Caco-2 (cell line): ENCODE results near the gene NPY4R2. TPM values are rescaled to one million over a fixed set of nuclear protein-coding genes. Genes with fewer than 3 reads are reported as not detected.
"Not testable (repeated sequence)": the region's sequence is repeated elsewhere in the genome, so short reads cannot be mapped to it uniquely, and the experiment has no call there.

ENCODE experiments used
- BruUV-seq: library from RNA; stranded (reverse); fragments of 400-500 nt; replicated peaks from 2 replicates; lab custom pipeline; 2021; lab: Mats Ljungman, UMichigan
- CTCF ChIA-PET: fragments of 300-600 bp; sonication (Branson Sonifier 250); formaldehyde crosslinking; loops from one replicate; lab custom pipeline; 2022; ENCODE audit warnings: antibody characterized with exemption; lab: Charles Lee
- POLR2A ChIA-PET: fragments of 300-600 bp; sonication (Branson Sonifier 250); formaldehyde crosslinking; loops from one replicate; lab custom pipeline; 2022; ENCODE audit warnings: antibody characterized with exemption; lab: Charles Lee
- DNase-seq, 2 experiments: peaks; one replicate each; pipeline versions ENCODE4 v3.0.0 to v3.0.0-alpha.2; 2020 to 2022
- H3K27me3 ChIP-seq: replicated peaks from 2 replicates; pipeline ENCODE4 v1.6.0; 2011; ENCODE audit warnings: low read length; ENCODE audit not compliant: control insufficient read depth, insufficient read depth
- H3K36me3 ChIP-seq: 2 replicates; pipeline ENCODE4 v1.5.1; 2011; ENCODE audit warnings: low read length; ENCODE audit not compliant: control insufficient read depth, insufficient read depth
- H3K4me1 ChIP-seq: fragments of 250-450 bp; sonication (Bioruptor Pico); 2 replicates; pipeline ENCODE4 v1.5.1; 2020; ENCODE audit warnings: mild to moderate bottlenecking
- H3K4me3 ChIP-seq: 2 replicates; pipeline ENCODE4 v1.5.1; 2011; ENCODE audit warnings: low read depth, mild to moderate bottlenecking, control low read depth, low read length
- H3K9me3 ChIP-seq: fragments of 250-450 bp; sonication (Bioruptor Pico); 2 replicates; pipeline ENCODE4 v1.5.1; 2020; ENCODE audit warnings: mild to moderate bottlenecking, moderate library complexity
- H3K27ac Mint-ChIP-seq: one replicate; pipeline ENCODE4 v1.8.0; 2022; ENCODE audit warnings: mixed read lengths; ENCODE audit not compliant: unreplicated experiment
- H3K27me3 Mint-ChIP-seq: one replicate; pipeline ENCODE4 v1.8.0; 2022; ENCODE audit warnings: mixed read lengths; ENCODE audit not compliant: insufficient read depth, unreplicated experiment
- H3K36me3 Mint-ChIP-seq: one replicate; pipeline ENCODE4 v1.8.0; 2022; ENCODE audit warnings: mild to moderate bottlenecking, mixed read lengths; ENCODE audit not compliant: insufficient read depth, unreplicated experiment
- H3K4me1 Mint-ChIP-seq: one replicate; pipeline ENCODE4 v1.8.0; 2022; ENCODE audit warnings: low read depth, mixed read lengths; ENCODE audit not compliant: unreplicated experiment
- H3K4me3 Mint-ChIP-seq: one replicate; pipeline ENCODE4 v1.8.0; 2022; ENCODE audit warnings: mild to moderate bottlenecking, moderate library complexity, mixed read lengths; ENCODE audit not compliant: unreplicated experiment
- H3K9me3 Mint-ChIP-seq: one replicate; pipeline ENCODE4 v1.8.0; 2022; ENCODE audit warnings: mixed read lengths; ENCODE audit not compliant: unreplicated experiment
- intact Hi-C: fragments of 100-400 bp; cut with micrococcal nuclease; formaldehyde crosslinking; loops from one replicate; pipeline ENCODE4 v1.10.0; 2022; ENCODE audit not compliant: unreplicated experiment
- total RNA-seq: library from RNA; stranded (reverse); gene quantifications from 2 replicates; pipeline ENCODE4 v1.2.3, GENCODE V29; 2022

The NPY4R2 gene
- total RNA-seq, 1 experiment from 2014 or later: 0.41 TPM

GRCh38 chr10:47927147-47927916 lies 8.9 kb downstream of the NPY4R2 start:
- CTCF ChIA-PET, H3K36me3 Mint-ChIP-seq, H3K4me3 ChIP-seq, H3K27me3 Mint-ChIP-seq, DNase-seq, H3K36me3 ChIP-seq, H3K9me3 ChIP-seq, H3K9me3 Mint-ChIP-seq, POLR2A ChIA-PET, H3K27ac Mint-ChIP-seq, BruUV-seq, H3K27me3 ChIP-seq, H3K4me1 Mint-ChIP-seq, intact Hi-C loops, H3K4me3 Mint-ChIP-seq, H3K4me1 ChIP-seq: not testable (repeated sequence)

DNA sequence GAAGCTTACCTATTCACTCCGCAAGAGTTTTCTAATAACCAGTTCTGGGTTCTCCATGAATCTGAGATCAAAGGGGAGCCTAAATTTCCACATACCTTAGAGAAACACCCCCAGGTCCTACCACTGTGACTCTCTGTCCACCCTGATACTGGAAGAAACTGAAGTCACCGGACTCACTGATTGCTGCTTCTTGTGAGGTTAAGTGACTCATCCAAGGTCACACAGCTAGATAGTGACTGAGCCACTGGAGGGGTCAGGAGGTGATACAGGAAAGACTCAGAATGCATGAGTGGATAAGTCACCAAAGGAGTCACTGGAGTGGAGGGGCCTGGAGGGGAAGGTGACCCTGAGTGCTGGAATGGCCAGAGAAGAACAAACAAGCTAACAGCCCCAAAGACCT lies 9.8 kb downstream of the NPY4R2 start:
- H3K9me3 Mint-ChIP-seq, H3K27me3 Mint-ChIP-seq, BruUV-seq, intact Hi-C loops, H3K36me3 Mint-ChIP-seq, H3K9me3 ChIP-seq, H3K27ac Mint-ChIP-seq, H3K36me3 ChIP-seq, H3K4me3 ChIP-seq, DNase-seq, H3K4me1 ChIP-seq, H3K4me1 Mint-ChIP-seq, H3K4me3 Mint-ChIP-seq, CTCF ChIA-PET, H3K27me3 ChIP-seq, POLR2A ChIA-PET: not testable (repeated sequence)

DNA sequence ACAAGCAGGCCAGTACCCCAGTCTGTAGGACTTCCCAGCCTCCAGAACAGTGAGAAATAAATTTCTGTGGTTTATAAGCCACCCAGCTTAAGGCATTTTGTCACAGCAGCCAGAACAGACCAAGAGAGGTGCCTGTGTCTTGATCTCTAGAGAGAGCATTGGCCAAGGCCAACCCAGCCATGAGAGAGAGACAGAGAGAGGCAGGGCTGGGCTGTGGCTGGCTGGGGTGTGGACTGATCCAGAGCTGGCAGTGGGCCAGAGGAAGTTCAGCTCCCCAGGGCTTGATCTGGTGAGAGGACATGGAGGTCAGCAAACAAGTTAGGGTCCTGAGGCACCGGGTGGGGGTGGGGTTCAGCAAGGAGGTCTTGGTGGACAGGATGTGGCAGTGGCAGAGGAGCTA lies 14.4 kb downstream of the NPY4R2 start:
- H3K4me1 Mint-ChIP-seq, H3K9me3 Mint-ChIP-seq, H3K4me3 Mint-ChIP-seq, H3K36me3 Mint-ChIP-seq, H3K27ac Mint-ChIP-seq, CTCF ChIA-PET, H3K27me3 ChIP-seq, intact Hi-C loops, BruUV-seq, DNase-seq, POLR2A ChIA-PET, H3K4me3 ChIP-seq, H3K4me1 ChIP-seq, H3K27me3 Mint-ChIP-seq, H3K9me3 ChIP-seq, H3K36me3 ChIP-seq: not testable (repeated sequence)

- H3K36me3 ChIP-seq, H3K36me3 Mint-ChIP-seq, BruUV-seq, intact Hi-C loops, H3K27me3 ChIP-seq, H3K9me3 Mint-ChIP-seq, H3K4me1 ChIP-seq, DNase-seq, H3K9me3 ChIP-seq, CTCF ChIA-PET, POLR2A ChIA-PET, H3K27me3 Mint-ChIP-seq, H3K4me3 Mint-ChIP-seq, H3K4me3 ChIP-seq, H3K27ac Mint-ChIP-seq, H3K4me1 Mint-ChIP-seq: not testable (repeated sequence)
These were observed 15.0 kb downstream of the NPY4R2 start for GRCh38 chr10:47933462-47933861.

DNA sequence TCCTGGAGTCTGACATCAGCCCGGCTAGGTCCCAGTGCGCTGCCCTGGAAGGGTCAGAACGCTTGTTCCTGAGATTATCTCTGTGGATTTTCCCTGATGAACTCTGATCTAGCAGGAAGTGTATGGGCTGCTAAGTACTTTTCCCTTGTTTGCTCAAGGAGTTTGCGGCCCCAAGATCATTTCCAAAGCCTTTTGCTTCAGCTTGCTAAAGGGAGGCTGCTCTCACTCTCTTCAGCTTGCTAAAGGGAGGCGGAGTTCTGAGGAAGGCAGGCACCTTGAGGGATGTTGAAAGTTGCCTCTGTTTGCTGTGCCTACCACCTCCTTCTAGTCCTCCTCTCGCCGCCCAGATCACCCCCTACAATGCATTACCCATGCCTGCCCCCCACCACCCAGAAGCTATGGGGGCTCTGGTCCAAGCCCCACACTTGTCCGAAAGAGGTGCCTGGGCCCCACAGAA lies 18.3 kb downstream of the NPY4R2 start:
- H3K27me3 Mint-ChIP-seq, BruUV-seq, H3K27me3 ChIP-seq, intact Hi-C loops, H3K36me3 ChIP-seq, POLR2A ChIA-PET, CTCF ChIA-PET, H3K4me3 ChIP-seq, H3K27ac Mint-ChIP-seq, H3K9me3 Mint-ChIP-seq, H3K9me3 ChIP-seq, H3K4me1 ChIP-seq: not testable (repeated sequence)
- DNase-seq: peak; percentile 55 to 59
- Mint-ChIP-seq H3K36me3 (peaks cover 12% of the 10 kb centered on the region), H3K4me3 (peak overlapping the region; percentile 47), H3K4me1 (peaks cover 11% of the 10 kb centered on the region)

DNA sequence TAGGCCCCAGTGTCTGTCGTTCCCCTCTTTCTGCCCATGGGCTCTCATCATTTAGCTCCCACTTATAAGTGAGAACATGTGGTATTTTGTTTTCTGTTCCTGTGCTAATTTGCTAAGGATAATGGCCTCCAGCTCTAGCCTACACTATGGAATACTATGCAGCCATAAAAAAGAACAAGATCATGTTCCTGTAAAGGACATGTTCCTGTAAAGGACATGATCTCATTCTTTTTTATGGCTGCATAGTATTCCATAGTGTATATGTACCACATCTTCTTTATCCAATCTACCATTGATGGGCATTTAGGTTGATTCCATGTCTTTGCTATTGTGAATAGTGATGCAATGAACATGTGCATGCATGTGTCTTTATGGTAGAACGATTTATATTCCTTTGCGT lies 19.2 kb downstream of the NPY4R2 start:
- H3K36me3 ChIP-seq, DNase-seq, BruUV-seq, H3K4me3 Mint-ChIP-seq, H3K9me3 Mint-ChIP-seq, H3K4me3 ChIP-seq, H3K27me3 ChIP-seq, H3K27me3 Mint-ChIP-seq, H3K9me3 ChIP-seq, POLR2A ChIA-PET, H3K27ac Mint-ChIP-seq, intact Hi-C loops, CTCF ChIA-PET, H3K4me1 ChIP-seq: not testable (repeated sequence)
- Mint-ChIP-seq H3K36me3 (peaks cover 12% of the 10 kb centered on the region), H3K4me1 (peaks cover 12% of the 10 kb centered on the region)

- intact Hi-C loops, H3K4me3 Mint-ChIP-seq, H3K27me3 ChIP-seq, H3K4me3 ChIP-seq, H3K4me1 ChIP-seq, H3K9me3 Mint-ChIP-seq, CTCF ChIA-PET, BruUV-seq, POLR2A ChIA-PET, H3K36me3 ChIP-seq, H3K27me3 Mint-ChIP-seq, DNase-seq, H3K27ac Mint-ChIP-seq, H3K9me3 ChIP-seq: not testable (repeated sequence)
- Mint-ChIP-seq H3K36me3 (peaks cover 12% of the 10 kb centered on the region), H3K4me1 (peaks cover 12% of the 10 kb centered on the region)
These were observed 22.4 kb downstream of the NPY4R2 start for GRCh38 chr10:47940821-47941220.
